H9 (cell line): ENCODE measurements around the gene MAST4. TPM values are rescaled to one million over a fixed set of nuclear protein-coding genes. Genes with fewer than 3 reads are reported as not detected.

Experiments used
- DNase-seq: peaks from one replicate; pipeline ENCODE4 v3.0.0-alpha.2; 2017
- H2AFZ ChIP-seq: one replicate; pipeline ENCODE4 v1.6.1; 2013; ENCODE audit warnings: mild to moderate bottlenecking, low read length, control low read depth, moderate library complexity
- H2AK5ac ChIP-seq: 2 replicates; pipeline ENCODE4 v1.6.1; 2013; ENCODE audit warnings: low read length, control low read depth, mixed read lengths; ENCODE audit not compliant: insufficient read length
- H2BK120ac ChIP-seq: one replicate; pipeline ENCODE4 v1.6.1; 2013; ENCODE audit warnings: low read depth, mild to moderate bottlenecking, low read length, control low read depth, inconsistent platforms; ENCODE audit not compliant: poor library complexity, severe bottlenecking
- H2BK12ac ChIP-seq: 2 replicates; pipeline ENCODE4 v1.6.1; 2013; ENCODE audit warnings: low read length, control low read depth, mixed read lengths, low read depth; ENCODE audit not compliant: insufficient read length
- H2BK15ac ChIP-seq: 2 replicates; pipeline ENCODE4 v1.6.1; 2013; ENCODE audit warnings: low read depth, low read length, control low read depth
- H2BK20ac ChIP-seq: one replicate; pipeline ENCODE4 v1.6.1; 2013; ENCODE audit warnings: low read depth, mild to moderate bottlenecking, low read length, control low read depth, inconsistent platforms; ENCODE audit not compliant: poor library complexity, severe bottlenecking
- H2BK5ac ChIP-seq: 2 replicates; pipeline ENCODE4 v1.6.1; 2013; ENCODE audit warnings: low read length, control low read depth, mixed read lengths; ENCODE audit not compliant: insufficient read length
- H3K14ac ChIP-seq: 2 replicates; pipeline ENCODE4 v1.6.1; 2013; ENCODE audit warnings: low read length, control low read depth; ENCODE audit not compliant: insufficient read depth
- H3K18ac ChIP-seq: 2 replicates; pipeline ENCODE4 v1.6.1; 2013; ENCODE audit warnings: low read depth, mild to moderate bottlenecking, mixed read lengths, low read length, control low read depth; ENCODE audit not compliant: insufficient read length
- H3K23ac ChIP-seq: 2 replicates; pipeline ENCODE4 v1.6.1; 2013; ENCODE audit warnings: low read length, control low read depth, mixed read lengths, low read depth; ENCODE audit not compliant: insufficient read length
- H3K23me2 ChIP-seq: 2 replicates; pipeline ENCODE4 v1.6.1; 2013; ENCODE audit warnings: low read depth, mild to moderate bottlenecking, mixed read lengths, low read length, control low read depth; ENCODE audit not compliant: insufficient read length, poor library complexity, severe bottlenecking
- H3K27ac ChIP-seq: 2 replicates; pipeline ENCODE4 v1.5.1; 2013; ENCODE audit warnings: low read length, control low read depth, mixed read lengths, low read depth; ENCODE audit not compliant: insufficient read length
- H3K27me3 ChIP-seq: 2 replicates; pipeline ENCODE4 v1.6.1; 2013; ENCODE audit warnings: low read length, control low read depth, inconsistent platforms; ENCODE audit not compliant: insufficient read depth
- H3K4ac ChIP-seq: 2 replicates; pipeline ENCODE4 v1.6.1; 2013; ENCODE audit warnings: low read depth, mild to moderate bottlenecking, control low read depth, inconsistent platforms, low read length, moderate library complexity
- H3K4me1 ChIP-seq: 2 replicates; pipeline ENCODE4 v1.6.1; 2013; ENCODE audit warnings: low read length, control low read depth, inconsistent platforms; ENCODE audit not compliant: insufficient read depth
- H3K4me2 ChIP-seq: 2 replicates; pipeline ENCODE4 v1.6.1; 2013; ENCODE audit warnings: low read length, control low read depth, mixed read lengths; ENCODE audit not compliant: insufficient read length, insufficient read depth
- H3K56ac ChIP-seq: 2 replicates; pipeline ENCODE4 v1.6.1; 2013; ENCODE audit warnings: low read depth, mild to moderate bottlenecking, mixed read lengths, low read length, control low read depth; ENCODE audit not compliant: insufficient read length
- H3K79me1 ChIP-seq: 2 replicates; pipeline ENCODE4 v1.6.1; 2013; ENCODE audit warnings: low read depth, mild to moderate bottlenecking, moderate library complexity, low read length, control low read depth, inconsistent platforms; ENCODE audit not compliant: insufficient read depth, poor library complexity, severe bottlenecking
- H3K79me2 ChIP-seq: 2 replicates; pipeline ENCODE4 v1.6.1; 2013; ENCODE audit warnings: low read length, control low read depth, inconsistent platforms; ENCODE audit not compliant: insufficient read depth
- H3K9ac ChIP-seq: 2 replicates; pipeline ENCODE4 v1.6.1; 2013; ENCODE audit warnings: low read length, control low read depth, mixed read lengths; ENCODE audit not compliant: insufficient read length; ENCODE audit errors: extremely low read depth
- H3K9me3 ChIP-seq: one replicate; pipeline ENCODE4 v1.6.1; 2013; ENCODE audit warnings: low read depth, low read length, inconsistent platforms; ENCODE audit not compliant: control insufficient read depth
- H3T11ph ChIP-seq: one replicate; pipeline ENCODE4 v1.6.1; 2013; ENCODE audit warnings: mild to moderate bottlenecking, low read length, control low read depth, inconsistent platforms
- H4K20me1 ChIP-seq: one replicate; pipeline ENCODE4 v1.6.1; 2013; ENCODE audit not compliant: control insufficient read depth, insufficient read length, insufficient read depth
- H4K5ac ChIP-seq: 2 replicates; pipeline ENCODE4 v1.6.1; 2013; ENCODE audit warnings: low read depth, mild to moderate bottlenecking, mixed read lengths, low read length, control low read depth; ENCODE audit not compliant: insufficient read length
- H4K8ac ChIP-seq: replicated peaks from 2 replicates; pipeline ENCODE4 v1.6.1; 2013; ENCODE audit warnings: low read length, control low read depth, mixed read lengths, low read depth; ENCODE audit not compliant: insufficient read length
- H4K91ac ChIP-seq: 2 replicates; pipeline ENCODE4 v1.6.1; 2013; ENCODE audit warnings: low read depth, mild to moderate bottlenecking, moderate library complexity, mixed read lengths, low read length, control low read depth; ENCODE audit not compliant: insufficient read length
- H3K27ac Mint-ChIP-seq, 3 experiments: 2 replicates in 2 of 3; 3 replicates in 1 of 3; pipeline ENCODE4 v1.8.0; 2020 to 2021; ENCODE audit warnings: mixed read lengths in 3 of 3, mild to moderate bottlenecking in 1 of 3, moderate library complexity in 1 of 3
- H3K27me3 Mint-ChIP-seq: 2 replicates; pipeline ENCODE4 v1.8.0; 2021; ENCODE audit warnings: low read depth, mild to moderate bottlenecking, moderate library complexity, mixed read lengths
- H3K36me3 Mint-ChIP-seq, 3 experiments: 2 replicates in 2 of 3; 3 replicates in 1 of 3; pipeline ENCODE4 v1.8.0; 2020 to 2021; ENCODE audit warnings: low read depth in 3 of 3, mixed read lengths in 3 of 3; ENCODE audit not compliant: insufficient read depth in 1 of 3
- H3K4me1 Mint-ChIP-seq, 2 experiments: 2 replicates each; pipeline ENCODE4 v1.8.0; 2020; ENCODE audit warnings: mixed read lengths in 2 of 2
- H3K4me3 Mint-ChIP-seq, 2 experiments: 2 replicates in 1 of 2; 3 replicates in 1 of 2; pipeline ENCODE4 v1.8.0; 2020 to 2021; ENCODE audit warnings: mild to moderate bottlenecking in 2 of 2, mixed read lengths in 2 of 2, moderate library complexity in 1 of 2
- H3K9me3 Mint-ChIP-seq, 2 experiments: 2 replicates in 1 of 2; 3 replicates in 1 of 2; pipeline ENCODE4 v1.8.0; 2020; ENCODE audit warnings: mild to moderate bottlenecking in 2 of 2, mixed read lengths in 2 of 2, moderate library complexity in 1 of 2
- WGBS: extraction: QIAGEN DNeasy Blood & Tissue Kit; methylation state at CpG from one replicate; pipeline ENCODE4 v1.1.7; 2013; ENCODE audit warnings: missing lambda C conversion rate, low lambda C conversion rate, mixed read lengths; ENCODE audit not compliant: insufficient read length; ENCODE audit errors: extremely low coverage; 5-methylcytosine and 5-hydroxymethylcytosine counted together
- total RNA-seq: library from RNA; stranded (reverse); gene quantifications from 2 replicates; pipeline ENCODE4 v1.2.1, GENCODE V29; 2021
- TF ChIP-seq, protein P1 (sequence below): fragments of 200-600 bp; sonication (generic); conservative IDR thresholded peaks from 3 replicates; pipeline ENCODE4 v1.8.0; 2021; ENCODE audit warnings: antibody characterized with exemption, mild to moderate bottlenecking

Gene MAST4
- total RNA-seq, 1 experiment from 2014 or later = 3.7 TPM

DNA sequence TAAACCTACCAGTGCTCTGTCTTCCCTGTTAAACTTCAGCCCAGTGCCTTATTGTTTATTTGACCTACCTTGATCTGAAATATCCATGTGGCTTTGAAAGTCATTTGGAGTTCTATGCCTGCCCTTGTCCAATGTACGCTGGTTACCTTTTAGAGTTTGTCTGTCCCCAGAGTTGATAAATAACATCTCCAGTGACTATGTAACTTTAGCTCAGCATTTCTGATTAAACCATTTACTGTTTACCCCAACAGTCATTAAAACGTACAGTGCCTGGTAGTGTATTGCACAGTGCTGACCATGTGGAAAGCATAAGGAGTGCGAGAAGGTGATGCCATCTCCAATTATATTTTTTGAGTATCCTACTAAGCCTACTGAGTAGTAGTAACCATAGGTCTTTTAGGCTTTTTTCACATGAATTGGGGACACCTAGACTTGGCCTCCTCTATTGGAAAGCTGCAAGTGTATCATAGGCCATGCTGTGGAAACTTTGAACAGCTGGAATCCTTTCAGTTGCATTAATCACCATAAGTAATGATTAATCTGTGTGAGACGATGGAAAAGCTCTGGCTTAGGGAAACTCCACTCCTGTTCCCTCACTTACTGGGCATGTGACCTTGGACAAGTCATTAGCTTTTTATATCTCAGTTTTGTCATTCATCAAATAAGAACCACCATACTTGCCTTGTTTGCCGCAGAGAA is 93.5 kb downstream of the MAST4 start:
- H3K27ac Mint-ChIP-seq = no peak overlapping the region
- no peak overlapping the region for H3K4ac ChIP-seq
- no peaks in the 10 kb centered on the region for H3K4me1 ChIP-seq
- no peak overlapping the region for H3K4me2 ChIP-seq
- no peak overlapping the region for H3K23ac ChIP-seq
- no peak overlapping the region for H3K56ac ChIP-seq
- H2BK15ac ChIP-seq = no peak overlapping the region
- H3K4me1 Mint-ChIP-seq = no peaks in the 10 kb centered on the region
- no peak overlapping the region for H2AK5ac ChIP-seq
- H3K27me3 ChIP-seq = no peaks in the 10 kb centered on the region
- H3K27ac ChIP-seq = no peak overlapping the region
- H3K4me3 Mint-ChIP-seq = no peak overlapping the region
- no peaks in the 10 kb centered on the region for H3K79me1 ChIP-seq
- H4K8ac ChIP-seq = no peak overlapping the region
- no CpG with 5 or more reads among the region's 5 CpGs for WGBS
- TF ChIP-seq, protein P1, sequence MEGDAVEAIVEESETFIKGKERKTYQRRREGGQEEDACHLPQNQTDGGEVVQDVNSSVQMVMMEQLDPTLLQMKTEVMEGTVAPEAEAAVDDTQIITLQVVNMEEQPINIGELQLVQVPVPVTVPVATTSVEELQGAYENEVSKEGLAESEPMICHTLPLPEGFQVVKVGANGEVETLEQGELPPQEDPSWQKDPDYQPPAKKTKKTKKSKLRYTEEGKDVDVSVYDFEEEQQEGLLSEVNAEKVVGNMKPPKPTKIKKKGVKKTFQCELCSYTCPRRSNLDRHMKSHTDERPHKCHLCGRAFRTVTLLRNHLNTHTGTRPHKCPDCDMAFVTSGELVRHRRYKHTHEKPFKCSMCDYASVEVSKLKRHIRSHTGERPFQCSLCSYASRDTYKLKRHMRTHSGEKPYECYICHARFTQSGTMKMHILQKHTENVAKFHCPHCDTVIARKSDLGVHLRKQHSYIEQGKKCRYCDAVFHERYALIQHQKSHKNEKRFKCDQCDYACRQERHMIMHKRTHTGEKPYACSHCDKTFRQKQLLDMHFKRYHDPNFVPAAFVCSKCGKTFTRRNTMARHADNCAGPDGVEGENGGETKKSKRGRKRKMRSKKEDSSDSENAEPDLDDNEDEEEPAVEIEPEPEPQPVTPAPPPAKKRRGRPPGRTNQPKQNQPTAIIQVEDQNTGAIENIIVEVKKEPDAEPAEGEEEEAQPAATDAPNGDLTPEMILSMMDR = no peak
- no peak overlapping the region for H2BK12ac ChIP-seq
- H2BK120ac ChIP-seq = no peak overlapping the region
- peaks cover 3% of the 10 kb centered on the region for H4K20me1 ChIP-seq
- no peaks in the 10 kb centered on the region for H3K79me2 ChIP-seq
- no peak overlapping the region for H4K5ac ChIP-seq
- DNase-seq = no peak
- no peak overlapping the region for H2BK20ac ChIP-seq
- no peak overlapping the region for H3K18ac ChIP-seq
- no peak overlapping the region for H2AFZ ChIP-seq
- no peaks in the 10 kb centered on the region for H3K9me3 ChIP-seq
- H3K23me2 ChIP-seq = no peaks in the 10 kb centered on the region
- no peak overlapping the region for H3T11ph ChIP-seq
- H3K27me3 Mint-ChIP-seq = peaks cover 47% of the 10 kb centered on the region
- no peak overlapping the region for H4K91ac ChIP-seq
- no peak overlapping the region for H3K14ac ChIP-seq
- no peak overlapping the region for H2BK5ac ChIP-seq
- H3K9ac ChIP-seq = no peak overlapping the region
- no peaks in the 10 kb centered on the region for H3K36me3 Mint-ChIP-seq
- no peaks in the 10 kb centered on the region; a peak in 1 of 5 replicates for H3K9me3 Mint-ChIP-seq
